Hepatocyte (in vitro differentiated cells): Measurements from ENCODE around the gene KIAA1549.

ENCODE experiments used
- CTCF ChIP-seq: fragments of 200-600 bp; sonication (generic); IDR thresholded peaks from 2 replicates; pipeline ENCODE4 v1.5.1; 2016; ENCODE audit warnings: antibody characterized with exemption, mild to moderate bottlenecking; ENCODE audit not compliant: poor library complexity
- EZH2 ChIP-seq: fragments of 200-600 bp; sonication (generic); IDR thresholded peaks from 2 replicates; pipeline ENCODE4 v1.6.1; 2016; ENCODE audit warnings: antibody characterized with exemption, mild to moderate bottlenecking, borderline replicate concordance
- EZH2phosphoT487 ChIP-seq: fragments of 200-600 bp; sonication (generic); IDR thresholded peaks from one replicate; pipeline ENCODE4 v1.6.1; 2018; ENCODE audit warnings: antibody characterized with exemption, mild to moderate bottlenecking, low read depth, moderate library complexity; ENCODE audit not compliant: unreplicated experiment, severe bottlenecking

- no peak for TF ChIP-seq CTCF
- TF ChIP-seq EZH2 = no peak
- TF ChIP-seq EZH2phosphoT487 = no peak
Measured at GRCh38 chr7:138799336-138800000, 181.7 kb downstream of the KIAA1549 start.
